GM19099 (cell line): ENCODE data around the gene APP.

Experiments
- POLR2A ChIP-seq: IDR thresholded peaks from 3 replicates; pipeline ENCODE4 v1.6.1; 2011; ENCODE audit warnings: low read depth; ENCODE audit not compliant: insufficient read length; ENCODE audit errors: extremely low read depth

APP gene

GRCh38 chr21:25904044-25904695, 266.4 kb downstream of the APP start:
- no peak for TF ChIP-seq POLR2A

GRCh38 chr21:25903607-25904006, 267.0 kb downstream of the APP start:
- TF ChIP-seq POLR2A, result no peak

- no peak for TF ChIP-seq POLR2A
Measured at GRCh38 chr21:25901330-25901979, 269.1 kb downstream of the APP start.

- no peak for TF ChIP-seq POLR2A
Measured at GRCh38 chr21:25898671-25899070, 271.9 kb downstream of the APP start.

DNA sequence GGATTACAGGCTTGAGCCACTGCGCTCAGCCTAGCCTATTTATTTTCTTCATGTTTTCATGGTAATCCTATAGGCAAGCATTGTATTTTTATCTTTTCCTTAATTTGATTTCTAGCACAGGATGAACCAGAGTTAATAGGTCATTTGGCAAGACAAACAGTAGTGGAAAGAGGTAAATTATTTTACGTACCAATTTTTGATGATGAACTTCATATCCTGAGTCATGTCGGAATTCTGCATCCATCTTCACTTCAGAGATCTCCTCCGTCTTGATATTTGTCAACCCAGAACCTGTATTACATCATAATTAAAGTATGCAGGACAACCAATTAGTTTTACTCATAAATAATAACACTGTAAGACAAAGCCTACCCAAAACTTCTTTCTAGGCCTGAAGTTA, 273.2 kb downstream of the APP start:
- no peak for TF ChIP-seq POLR2A

DNA sequence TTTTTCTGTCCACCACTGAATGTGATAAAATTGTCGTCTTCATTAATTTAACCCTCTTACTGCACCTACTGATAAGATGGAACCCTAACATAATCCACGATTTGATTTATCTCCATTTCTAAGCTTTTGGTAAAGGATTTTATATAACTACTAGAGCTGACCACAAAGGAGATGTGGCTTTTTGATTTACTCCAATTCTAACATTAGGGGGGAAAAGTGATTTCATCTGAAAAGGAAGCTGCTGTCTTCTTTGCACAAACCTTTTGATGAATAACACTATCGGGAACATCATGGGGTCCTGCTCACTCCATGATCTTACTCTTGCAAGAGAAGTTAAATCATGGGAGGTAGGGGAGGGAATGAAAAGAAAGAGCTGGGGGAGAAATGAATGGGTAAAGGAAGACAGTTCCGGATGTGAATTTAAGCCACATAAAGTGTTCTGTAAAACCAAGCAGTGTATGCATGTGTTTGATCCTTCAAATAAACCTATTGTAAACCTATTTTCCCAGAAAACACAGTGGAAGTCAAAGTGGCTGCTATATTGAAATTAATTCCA, 274.0 kb downstream of the APP start:
- TF ChIP-seq POLR2A, result no peak

- TF ChIP-seq POLR2A, result no peak
Measured at GRCh38 chr21:25895565-25896205, 274.9 kb downstream of the APP start.

- no peak for TF ChIP-seq POLR2A
Measured at GRCh38 chr21:25893191-25893590, 277.4 kb downstream of the APP start.

DNA sequence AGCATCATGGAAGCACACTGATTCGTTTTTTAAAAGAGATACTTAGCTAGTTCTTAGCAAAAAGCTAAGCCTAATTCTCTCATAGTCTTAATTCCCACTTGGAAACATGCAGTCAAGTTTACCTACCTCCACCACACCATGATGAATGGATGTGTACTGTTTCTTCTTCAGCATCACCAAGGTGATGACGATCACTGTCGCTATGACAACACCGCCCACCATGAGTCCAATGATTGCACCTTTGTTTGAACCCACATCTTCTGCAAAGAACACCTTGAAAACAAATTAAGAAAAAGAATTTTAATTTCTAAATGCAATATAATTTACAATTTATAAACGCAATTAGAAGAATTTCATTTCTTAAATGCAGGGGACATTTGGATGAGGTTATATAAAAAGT, 279.0 kb downstream of the APP start:
- TF ChIP-seq POLR2A, result no peak

DNA sequence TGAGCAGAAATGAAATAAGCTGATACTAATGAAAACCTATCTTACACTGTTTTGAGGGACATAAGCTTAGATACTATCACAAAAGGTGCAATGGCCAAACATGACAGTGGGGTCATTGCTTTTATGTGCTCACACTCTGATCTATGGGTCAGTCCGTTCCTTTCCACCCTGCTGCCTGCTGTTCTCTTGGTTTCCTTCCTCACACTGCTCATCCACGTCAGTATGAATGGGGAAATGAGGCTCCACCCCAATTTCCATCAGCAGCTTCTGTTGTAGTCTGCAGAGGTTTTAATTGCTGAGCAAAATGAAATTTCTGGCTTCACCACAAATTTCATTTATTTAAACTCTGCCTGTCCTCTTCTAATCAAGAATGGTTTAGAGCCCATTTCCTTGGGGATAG, 280.6 kb downstream of the APP start:
- no peak for TF ChIP-seq POLR2A

DNA sequence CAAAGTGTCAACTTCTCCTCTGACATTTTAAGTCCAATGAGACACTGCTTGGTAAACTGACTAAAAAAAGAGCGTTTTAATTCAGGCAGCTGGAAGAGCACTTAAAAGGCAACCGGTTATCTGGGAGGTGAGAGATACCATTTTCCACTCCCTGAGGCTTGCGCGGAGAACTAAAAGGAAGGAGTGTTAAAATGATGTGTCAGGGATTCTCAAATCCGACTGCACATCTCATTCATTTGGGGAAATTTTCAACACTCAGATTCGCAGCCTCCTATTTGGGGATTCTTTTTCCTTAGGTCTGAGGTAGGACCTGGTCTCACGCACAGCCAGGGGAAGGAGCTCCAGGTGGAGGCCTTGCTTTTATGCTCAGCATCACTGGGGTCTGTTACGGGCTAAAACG, 281.9 kb downstream of the APP start:
- TF ChIP-seq POLR2A, result no peak

DNA sequence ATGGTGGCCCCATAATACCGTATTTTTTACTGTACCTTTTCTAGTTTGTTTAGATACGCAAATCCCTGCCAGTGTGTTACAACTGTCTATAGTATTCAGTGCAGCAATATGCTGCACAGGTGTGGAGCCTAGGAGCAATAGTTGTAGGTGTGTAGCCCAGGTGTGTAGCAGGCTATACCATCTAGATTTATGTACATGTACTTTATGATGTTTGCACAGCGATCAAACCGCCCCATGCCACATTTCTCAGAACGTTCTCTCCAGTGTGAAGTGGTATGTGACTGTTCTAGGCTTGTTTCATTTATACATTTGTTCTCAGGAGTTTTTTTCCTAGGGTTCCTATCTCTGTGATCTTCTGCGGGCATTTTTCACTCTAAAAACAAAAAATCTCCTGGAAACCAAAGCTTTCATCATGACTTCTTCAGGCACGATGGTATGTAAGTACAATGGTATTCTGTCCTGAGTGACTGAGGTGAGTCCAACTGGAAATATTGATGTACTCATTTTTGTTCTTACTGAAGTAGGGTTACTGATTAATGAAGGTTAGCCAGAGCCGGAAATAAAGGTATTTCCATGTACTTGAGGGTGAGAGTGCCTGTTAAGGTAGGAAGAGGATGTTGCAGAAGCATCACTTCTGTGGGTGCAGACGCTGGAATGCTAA, 282.8 kb downstream of the APP start:
- no peak for TF ChIP-seq POLR2A

- TF ChIP-seq POLR2A, result no peak
Measured at GRCh38 chr21:25887166-25887565, 283.4 kb downstream of the APP start.

- no peak for TF ChIP-seq POLR2A
Measured at GRCh38 chr21:25885880-25886279, 284.7 kb downstream of the APP start.

- TF ChIP-seq POLR2A, result no peak
Measured at GRCh38 chr21:25885405-25885804, 285.2 kb downstream of the APP start.
